ENCODE data around the gene FTH1.

Gene FTH1

DNA sequence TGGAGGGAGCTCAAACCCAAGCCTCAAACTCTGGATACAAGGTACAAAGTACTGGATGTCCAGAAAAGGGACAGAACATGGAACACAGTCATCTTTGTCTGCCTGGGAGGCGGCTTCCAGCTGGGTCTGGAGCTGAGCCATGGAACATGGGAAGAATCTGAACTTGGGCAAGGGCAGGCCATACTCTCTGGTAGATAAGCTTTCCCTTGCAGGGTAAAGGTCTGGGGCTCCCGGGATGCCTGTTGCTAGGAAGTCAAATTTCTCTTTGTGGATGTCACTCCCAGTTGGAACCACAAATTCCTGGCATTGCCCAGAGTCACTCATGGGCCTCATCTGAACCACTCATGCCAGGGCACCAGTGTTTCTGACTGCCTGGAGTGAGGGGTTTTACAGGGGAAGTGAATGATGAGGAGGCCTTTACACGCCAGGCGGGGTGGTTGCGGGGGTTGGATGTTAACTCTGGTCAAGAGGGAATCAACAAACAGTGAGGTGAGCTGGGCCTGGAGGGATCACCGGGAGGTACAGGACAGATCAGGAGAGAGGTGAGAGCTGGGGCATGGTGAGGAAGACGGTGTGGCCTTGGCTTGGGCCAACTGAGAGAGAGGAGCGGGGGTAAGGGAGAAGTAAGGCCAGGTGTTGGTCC, 5.7 kb downstream of the FTH1 start:
- peaks cover 7% of the 10 kb centered on the region for H3K36me3 ChIP-seq (ENCODE audit: control insufficient read depth, insufficient read depth, low read length)
- no peaks in the 10 kb centered on the region for H3K27me3 ChIP-seq (replicated peaks; ENCODE audit: control insufficient read depth, insufficient read depth, low read length)
- TF ChIP-seq, protein P1, sequence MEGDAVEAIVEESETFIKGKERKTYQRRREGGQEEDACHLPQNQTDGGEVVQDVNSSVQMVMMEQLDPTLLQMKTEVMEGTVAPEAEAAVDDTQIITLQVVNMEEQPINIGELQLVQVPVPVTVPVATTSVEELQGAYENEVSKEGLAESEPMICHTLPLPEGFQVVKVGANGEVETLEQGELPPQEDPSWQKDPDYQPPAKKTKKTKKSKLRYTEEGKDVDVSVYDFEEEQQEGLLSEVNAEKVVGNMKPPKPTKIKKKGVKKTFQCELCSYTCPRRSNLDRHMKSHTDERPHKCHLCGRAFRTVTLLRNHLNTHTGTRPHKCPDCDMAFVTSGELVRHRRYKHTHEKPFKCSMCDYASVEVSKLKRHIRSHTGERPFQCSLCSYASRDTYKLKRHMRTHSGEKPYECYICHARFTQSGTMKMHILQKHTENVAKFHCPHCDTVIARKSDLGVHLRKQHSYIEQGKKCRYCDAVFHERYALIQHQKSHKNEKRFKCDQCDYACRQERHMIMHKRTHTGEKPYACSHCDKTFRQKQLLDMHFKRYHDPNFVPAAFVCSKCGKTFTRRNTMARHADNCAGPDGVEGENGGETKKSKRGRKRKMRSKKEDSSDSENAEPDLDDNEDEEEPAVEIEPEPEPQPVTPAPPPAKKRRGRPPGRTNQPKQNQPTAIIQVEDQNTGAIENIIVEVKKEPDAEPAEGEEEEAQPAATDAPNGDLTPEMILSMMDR (IDR thresholded peaks at IDR 0.05; ENCODE audit: insufficient read depth, low read length, poor library complexity, severe bottlenecking): no peak
- H3K4me3 ChIP-seq (replicated peaks; ENCODE audit: low read depth, low read length): no peak overlapping the region
- DNase-seq (ENCODE audit: extremely low read depth, insufficient read length): no peak

DNA sequence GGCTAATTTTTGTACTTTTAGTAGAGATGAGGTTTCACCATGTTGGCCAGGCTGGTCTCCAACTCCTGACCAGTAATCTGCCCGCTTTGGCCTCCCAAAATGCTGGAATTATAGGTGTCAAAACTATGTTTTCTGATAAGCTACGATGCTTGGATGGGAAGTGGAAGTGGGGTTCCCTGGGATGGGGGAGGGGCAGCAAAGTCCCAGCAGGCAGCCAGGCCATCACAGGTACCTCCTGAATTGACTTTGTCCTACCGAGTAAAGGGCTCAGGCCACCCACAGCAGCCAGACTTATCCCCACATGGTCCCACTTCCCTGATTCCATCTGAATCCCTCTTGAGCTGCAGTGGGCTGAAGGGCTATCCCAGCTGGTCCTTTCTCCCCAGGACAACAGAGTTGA, 6.9 kb downstream of the FTH1 start:
- Histone ChIP-seq H3K4me3 (replicated peaks; ENCODE audit: low read depth, low read length) (no peak overlapping the region), H3K27me3 (replicated peaks; ENCODE audit: control insufficient read depth, insufficient read depth, low read length) (no peaks in the 10 kb centered on the region), H3K36me3 (ENCODE audit: control insufficient read depth, insufficient read depth, low read length) (peaks cover 7% of the 10 kb centered on the region)
- TF ChIP-seq, protein P1 (IDR thresholded peaks at IDR 0.05; ENCODE audit: insufficient read depth, low read length, poor library complexity, severe bottlenecking): no peak
- DNase-seq (ENCODE audit: extremely low read depth, insufficient read length): no peak

DNA sequence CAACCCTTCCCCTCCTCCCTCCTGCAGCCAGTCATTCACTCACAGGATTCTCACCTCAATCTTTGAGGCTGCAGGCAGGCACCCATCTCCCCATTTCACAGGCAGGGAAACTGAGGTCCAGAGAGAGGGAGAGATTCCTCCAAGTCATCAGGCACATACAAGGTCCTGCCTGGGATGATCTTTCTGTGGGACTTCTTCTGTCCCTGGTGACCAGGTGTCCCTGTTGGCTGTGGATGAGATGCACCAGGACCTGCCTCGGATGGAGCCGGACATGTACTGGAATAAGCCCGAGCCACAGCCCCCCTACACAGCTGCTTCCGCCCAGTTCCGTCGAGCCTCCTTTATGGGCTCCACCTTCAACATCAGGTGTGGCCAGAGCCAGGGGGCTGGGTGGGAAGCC, 7.8 kb downstream of the FTH1 start:
- Histone ChIP-seq H3K27me3 (replicated peaks; ENCODE audit: control insufficient read depth, insufficient read depth, low read length) (no peaks in the 10 kb centered on the region), H3K36me3 (ENCODE audit: control insufficient read depth, insufficient read depth, low read length) (peaks cover 2% of the 10 kb centered on the region), H3K4me3 (replicated peaks; ENCODE audit: low read depth, low read length) (no peak overlapping the region)
- TF ChIP-seq, protein P1 (IDR thresholded peaks at IDR 0.05; ENCODE audit: insufficient read depth, low read length, poor library complexity, severe bottlenecking): no peak
- no peak for DNase-seq (ENCODE audit: extremely low read depth, insufficient read length)

DNA sequence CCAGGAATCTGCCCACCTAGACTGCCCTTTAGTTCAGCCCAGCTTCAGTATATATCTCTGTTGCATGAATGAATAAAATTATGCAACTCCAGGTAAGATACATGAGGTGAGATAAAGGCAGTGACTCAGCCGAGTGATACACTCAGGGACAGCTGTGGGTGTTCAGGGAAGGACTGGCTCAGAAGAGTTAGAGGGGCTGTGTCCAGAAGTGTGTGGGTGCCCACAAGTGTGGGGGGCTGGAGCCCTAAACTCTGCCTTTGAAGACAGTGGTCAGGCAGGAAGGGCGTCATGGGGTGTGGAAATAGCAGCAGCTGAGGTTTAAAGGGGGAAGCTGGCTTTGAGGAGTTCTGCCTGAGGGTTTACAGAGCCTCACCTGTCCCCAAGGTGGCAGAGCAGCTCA, 8.3 kb downstream of the FTH1 start:
- TF ChIP-seq, protein P1 (IDR thresholded peaks at IDR 0.05; ENCODE audit: insufficient read depth, low read length, poor library complexity, severe bottlenecking): no peak
- DNase-seq (ENCODE audit: extremely low read depth, insufficient read length): no peak
- no peaks in the 10 kb centered on the region for H3K27me3 ChIP-seq (replicated peaks; ENCODE audit: control insufficient read depth, insufficient read depth, low read length)
- no peak overlapping the region for H3K4me3 ChIP-seq (replicated peaks; ENCODE audit: low read depth, low read length)
- peaks cover 2% of the 10 kb centered on the region for H3K36me3 ChIP-seq (ENCODE audit: control insufficient read depth, insufficient read depth, low read length)

DNA sequence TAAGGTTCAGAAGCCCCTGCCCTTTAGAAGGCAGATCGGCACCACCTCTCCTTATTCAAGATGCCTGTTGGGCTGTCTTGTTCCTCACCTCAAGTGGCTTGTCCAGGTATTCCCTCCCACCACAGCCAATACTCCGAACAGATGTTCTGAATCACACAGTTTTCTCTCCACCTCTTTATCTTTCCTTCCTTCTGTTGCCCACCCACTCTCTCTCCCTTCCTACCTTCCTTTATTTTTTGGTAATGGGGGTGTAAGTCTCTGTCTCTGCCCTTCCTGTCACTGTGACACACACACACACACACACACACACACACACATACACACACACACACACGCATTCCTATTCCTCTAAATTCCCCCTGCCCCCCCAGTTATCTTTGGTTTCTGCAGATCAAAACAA, 8.8 kb downstream of the FTH1 start:
- no peaks in the 10 kb centered on the region; the same call in 1 of the 2 replicates for H3K36me3 ChIP-seq (ENCODE audit: control insufficient read depth, insufficient read depth, low read length)
- TF ChIP-seq, protein P1 (IDR thresholded peaks at IDR 0.05; ENCODE audit: insufficient read depth, low read length, poor library complexity, severe bottlenecking): no peak
- no peaks in the 10 kb centered on the region for H3K27me3 ChIP-seq (replicated peaks; ENCODE audit: control insufficient read depth, insufficient read depth, low read length)
- no peak overlapping the region for H3K4me3 ChIP-seq (replicated peaks; ENCODE audit: low read depth, low read length)
- DNase-seq (ENCODE audit: extremely low read depth, insufficient read length): no peak

Data from GM06990 (cell line).